Activated naive CD8-positive, alpha-beta T cell treated with anti-CD3 and anti-CD28 coated beads, Interleukin-2, amount 10 ng/mL, durations not matched to agents 7 days and 5 days (primary cell): ENCODE data around the gene SNCAIP. TPM values are rescaled to one million over a fixed set of nuclear protein-coding genes. Genes with fewer than 3 reads are reported as not detected.

Source experiments
- total RNA-seq, 2 experiments: library from RNA; stranded (reverse); gene quantifications; one replicate each; pipeline ENCODE4 v1.2.3, GENCODE V29; 2021

Gene SNCAIP
- total RNA-seq, 2 experiments from 2014 or later = not detected

Other genes with a start within 250 kb of the SNCAIP start
- not detected for gene LOX, start 234.0 kb upstream of the SNCAIP start, total RNA-seq
- gene ZNF474, start 182.7 kb upstream of the SNCAIP start, total RNA-seq = under 1 TPM in 1 of 2 experiments, not detected in 1; 0.30 TPM